Skin epidermis (tissue), 12 donors: Measurements from ENCODE around the gene REC114.
"Not testable (repeated sequence)": the region's sequence is repeated elsewhere in the genome, so short reads cannot be mapped to it uniquely, and the experiment has no call there.

Experiments
- H3K27ac ChIP-seq, 21 experiments: fragments of 200-600 bp; sonication (generic) in 11 of 21; one replicate each; pipeline ENCODE4 v1.5.0; 2020; ENCODE audit warnings: mild to moderate bottlenecking in 3 of 21, inconsistent platforms in 2 of 21, moderate library complexity in 2 of 21
- H3K4me3 ChIP-seq, 7 experiments: fragments of 200-600 bp; sonication (generic) in 2 of 7; one replicate each; pipeline ENCODE4 v1.5.0; 2020; ENCODE audit warnings: inconsistent platforms in 2 of 7, mild to moderate bottlenecking in 2 of 7, moderate library complexity in 1 of 7

The REC114 gene

DNA sequence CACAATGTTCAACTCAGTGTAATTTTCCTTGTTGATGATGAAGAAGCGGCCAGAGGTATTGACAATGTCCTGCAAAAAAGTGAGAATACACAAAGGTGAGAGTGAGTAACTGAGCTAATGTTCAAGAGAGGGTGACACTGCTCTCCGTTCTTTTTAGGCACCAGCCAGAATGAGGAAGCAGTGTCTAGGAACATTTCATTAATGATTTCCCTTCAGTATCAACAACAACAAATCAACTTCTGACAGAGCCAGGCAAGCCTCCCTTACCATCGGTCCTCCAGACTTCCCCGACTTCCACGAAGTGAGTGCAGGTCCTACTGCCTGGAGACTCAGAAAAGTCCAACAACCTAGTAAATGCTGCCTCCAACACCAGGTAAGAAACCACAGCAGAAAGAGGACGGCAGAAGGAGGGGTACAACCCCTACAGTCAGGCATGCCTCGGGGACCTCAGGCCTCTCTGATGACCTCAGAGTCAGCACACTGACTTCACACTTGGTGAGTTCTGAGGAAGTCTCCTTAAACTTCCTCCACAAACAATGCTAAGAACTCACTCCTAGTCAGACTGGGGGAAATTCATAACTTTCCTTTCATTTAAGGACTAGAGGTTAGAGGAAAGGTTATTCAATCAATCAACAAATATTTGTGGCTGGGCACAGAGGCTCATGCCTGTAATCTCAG is 127.5 kb downstream of the REC114 start:
- Histone ChIP-seq H3K27ac (no peak overlapping the region), H3K4me3 (no peak overlapping the region)

DNA sequence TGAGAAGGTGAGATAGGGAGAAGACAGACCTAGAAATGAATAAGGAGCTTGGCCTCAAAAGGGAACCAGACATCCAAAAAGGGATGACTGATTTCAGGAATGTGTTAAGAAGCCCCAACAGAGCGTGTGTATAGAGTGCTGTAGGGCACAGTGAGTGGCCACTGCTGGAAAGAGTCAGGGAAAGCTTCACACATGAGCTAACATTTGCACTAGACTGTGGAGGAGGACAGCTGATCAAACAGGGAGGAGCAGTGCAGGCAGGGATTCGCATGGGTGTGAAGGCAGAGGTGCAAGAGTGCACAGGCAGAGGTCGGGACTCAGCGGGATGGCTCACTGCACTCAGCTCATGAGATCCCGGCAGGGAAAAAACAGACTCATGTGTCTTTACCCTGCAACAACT is 128.4 kb downstream of the REC114 start:
- no peak overlapping the region for H3K27ac ChIP-seq
- H3K4me3 ChIP-seq = no peak overlapping the region

DNA sequence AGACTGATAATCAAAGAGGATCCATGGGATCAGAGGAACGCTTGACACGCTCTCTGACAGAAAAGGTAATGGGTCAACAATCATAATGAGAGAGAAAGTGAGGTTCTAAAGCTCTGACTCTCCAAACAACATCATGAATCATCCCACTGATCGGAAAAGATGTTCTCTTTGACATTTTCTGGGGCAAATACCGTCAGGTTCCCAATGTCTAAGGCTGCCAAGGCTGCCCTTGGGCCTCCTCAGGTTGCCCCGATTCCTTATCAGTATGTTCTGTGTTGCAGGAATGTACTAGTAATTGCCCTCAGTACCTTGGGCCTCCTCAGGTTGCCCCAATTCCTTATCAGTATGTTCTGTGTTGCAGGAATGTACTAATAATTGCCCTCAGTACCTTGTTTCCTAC is 129.3 kb downstream of the REC114 start:
- no peak overlapping the region for H3K4me3 ChIP-seq

DNA sequence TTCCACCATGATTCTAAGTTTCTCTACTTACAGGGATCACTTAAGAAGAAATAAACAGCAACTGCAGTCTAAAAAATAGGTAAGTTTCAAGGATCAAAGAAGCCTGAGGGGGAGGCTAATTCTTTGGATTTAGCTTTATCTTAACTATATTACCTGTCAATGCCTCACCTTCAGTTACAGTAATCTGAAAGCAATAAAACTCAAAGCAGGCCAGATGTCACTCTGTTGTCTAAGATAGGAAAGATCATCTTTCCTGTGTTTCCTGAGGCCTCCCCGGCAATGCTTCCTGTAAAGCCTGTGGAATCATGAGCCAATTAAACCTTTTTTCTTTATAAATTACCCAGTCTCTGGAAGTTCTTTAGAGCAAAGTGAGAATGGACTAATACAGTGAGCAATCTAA is 130.1 kb downstream of the REC114 start:
- Histone ChIP-seq H3K27ac (peak overlapping the region in 4 of 21 experiments; percentile 8 to 63 (median 35)), H3K4me3 (no peak overlapping the region)

More for the DNA sequence above, 129.3 kb downstream of the REC114 start:
- H3K27ac ChIP-seq = no peak overlapping the region

DNA sequence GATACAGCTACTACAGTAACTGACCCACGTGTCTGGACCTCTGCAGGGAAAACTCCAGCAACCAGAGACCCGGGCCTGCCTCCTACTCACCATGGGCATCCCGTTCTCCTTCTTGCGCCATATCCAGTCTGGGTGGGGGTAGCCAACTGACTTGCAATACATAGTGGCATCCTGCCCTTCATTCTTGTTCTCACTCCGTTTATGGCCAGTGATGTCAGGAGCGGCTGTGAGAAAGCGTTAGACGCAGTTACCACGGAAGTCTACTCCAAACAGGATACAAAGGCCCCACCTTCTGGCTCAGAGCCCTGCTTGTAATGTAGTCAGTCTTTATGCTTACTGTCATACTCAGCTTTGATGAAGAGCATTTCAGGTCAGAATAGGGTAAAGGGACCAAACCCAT is 130.6 kb downstream of the REC114 start:
- H3K4me3 ChIP-seq = no peak overlapping the region
- peak overlapping the region in 5 of 21 experiments; percentile 1 to 63 (median 10) for H3K27ac ChIP-seq

DNA sequence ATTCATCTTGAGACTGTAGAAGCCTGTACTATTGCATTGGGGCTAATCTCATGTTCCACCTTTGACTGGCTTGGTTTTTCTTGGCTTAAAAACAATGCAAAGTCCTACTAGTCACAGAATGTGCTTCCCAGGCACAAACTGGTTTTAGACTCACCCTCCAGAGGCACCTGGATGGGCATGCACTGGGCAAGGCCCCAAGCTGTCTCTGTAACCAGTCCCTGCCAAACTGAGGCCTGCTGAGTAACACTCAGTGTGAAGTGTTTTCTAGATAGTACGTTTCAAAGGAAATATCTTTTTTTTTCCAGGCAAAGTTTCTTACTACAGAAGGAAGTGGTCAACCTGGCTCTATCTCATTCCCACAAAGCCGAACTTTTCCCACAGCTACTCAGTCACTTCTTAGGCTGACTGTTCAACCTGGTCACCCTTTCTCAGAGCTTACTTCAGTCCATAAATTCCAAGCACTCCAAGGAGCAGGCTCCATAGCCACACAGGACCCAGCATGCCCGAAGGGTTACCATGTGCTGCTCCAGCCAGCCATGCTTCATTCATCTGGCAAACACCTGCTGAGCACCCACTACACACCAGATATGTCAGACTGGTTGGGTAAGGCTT is 132.8 kb downstream of the REC114 start:
- Histone ChIP-seq H3K4me3 (no peak overlapping the region), H3K27ac (peak overlapping the region in 16 of 21 experiments; percentile 1 to 74 (median 49))

DNA sequence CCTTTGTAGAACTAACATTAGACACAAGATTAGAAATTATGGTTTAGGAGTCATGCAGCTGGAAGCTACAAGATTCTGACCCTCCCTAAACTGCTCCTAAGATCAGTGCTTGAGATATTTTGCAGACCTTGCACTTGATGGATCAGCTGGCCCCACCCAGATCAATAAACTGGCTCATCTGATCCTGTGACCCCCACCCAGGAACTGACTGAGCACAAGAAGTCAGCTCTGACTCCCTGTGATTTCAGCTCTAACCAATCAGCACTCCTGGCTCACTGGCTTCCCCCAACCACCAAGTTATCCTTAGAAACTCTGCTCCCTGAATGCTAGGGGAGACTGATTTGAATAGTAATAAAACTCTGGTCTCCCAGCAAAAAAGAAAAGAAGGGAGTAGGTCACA is 134.6 kb downstream of the REC114 start:
- not testable (repeated sequence) for H3K4me3 ChIP-seq

DNA sequence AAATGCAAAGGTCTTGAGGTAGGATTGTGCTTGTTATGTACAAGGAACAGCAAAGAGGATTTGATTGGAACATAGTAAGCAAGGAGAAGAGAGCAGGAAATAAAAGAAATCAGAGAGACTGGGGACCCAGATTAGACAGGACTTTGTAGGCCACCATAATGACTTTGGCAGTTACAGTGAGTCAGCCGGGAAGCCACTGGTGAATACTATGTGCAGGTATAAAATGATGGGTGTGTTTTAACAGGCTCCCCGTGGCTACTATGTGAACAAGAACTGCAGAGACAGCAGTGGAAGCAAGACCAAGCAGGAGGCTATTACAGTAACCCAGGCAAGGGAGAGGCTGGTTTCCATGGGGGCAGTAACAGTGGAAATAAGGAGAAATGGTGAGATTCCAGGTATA is 135.1 kb downstream of the REC114 start:
- H3K4me3 ChIP-seq = no peak overlapping the region
- peak overlapping the region in 5 of 21 experiments; percentile 6 to 57 (median 29) for H3K27ac ChIP-seq

More for the DNA sequence above, 134.6 kb downstream of the REC114 start:
- peak overlapping the region in 4 of 21 experiments; percentile 18 to 57 (median 29) for H3K27ac ChIP-seq

DNA sequence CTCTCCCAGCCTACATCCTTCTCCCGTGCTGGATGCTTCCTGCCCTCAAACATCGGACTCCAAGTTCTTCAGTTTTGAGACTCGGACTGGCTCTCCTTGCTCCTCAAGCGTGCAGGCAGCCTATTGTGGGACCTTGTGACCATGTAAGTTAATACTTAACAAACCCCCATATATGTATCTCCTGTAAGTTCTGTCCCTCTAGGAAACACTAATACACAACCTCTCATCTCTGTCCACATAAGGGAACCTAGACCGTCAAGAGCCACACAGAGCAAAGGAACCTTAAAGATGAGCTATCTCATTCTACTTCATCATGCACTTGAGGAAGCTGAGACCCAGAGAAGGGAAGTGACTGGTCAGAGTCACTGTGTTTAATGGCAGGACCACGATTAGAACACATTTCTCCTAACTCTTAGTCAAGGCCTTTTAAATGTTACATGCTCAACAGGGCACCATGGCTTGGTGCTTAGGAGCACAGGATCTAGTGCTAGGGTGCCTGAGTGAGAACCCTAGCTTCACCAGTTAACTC is 140.0 kb downstream of the REC114 start:
- Histone ChIP-seq H3K4me3 (no peak overlapping the region), H3K27ac (no peak overlapping the region)

DNA sequence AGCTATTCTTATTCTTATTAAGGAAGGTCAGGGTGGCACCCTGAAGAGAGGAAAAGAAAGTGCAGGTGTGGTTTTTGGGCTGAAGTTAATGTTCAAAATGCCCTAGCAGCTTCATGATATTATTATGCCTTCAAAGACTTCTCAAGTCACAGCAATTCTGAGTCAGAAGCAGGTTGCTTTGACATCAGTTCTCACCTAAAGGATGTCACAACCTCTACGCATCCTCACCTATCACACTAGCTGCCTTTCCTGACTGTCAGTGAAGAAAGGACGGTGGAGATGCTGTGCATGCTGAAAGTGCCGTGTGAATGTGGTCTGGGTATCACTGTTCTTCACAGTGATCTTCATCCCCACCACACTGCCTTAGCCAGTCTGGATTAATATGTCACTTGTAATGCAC is 140.6 kb downstream of the REC114 start:
- no peak overlapping the region for H3K27ac ChIP-seq
- no peak overlapping the region for H3K4me3 ChIP-seq

DNA sequence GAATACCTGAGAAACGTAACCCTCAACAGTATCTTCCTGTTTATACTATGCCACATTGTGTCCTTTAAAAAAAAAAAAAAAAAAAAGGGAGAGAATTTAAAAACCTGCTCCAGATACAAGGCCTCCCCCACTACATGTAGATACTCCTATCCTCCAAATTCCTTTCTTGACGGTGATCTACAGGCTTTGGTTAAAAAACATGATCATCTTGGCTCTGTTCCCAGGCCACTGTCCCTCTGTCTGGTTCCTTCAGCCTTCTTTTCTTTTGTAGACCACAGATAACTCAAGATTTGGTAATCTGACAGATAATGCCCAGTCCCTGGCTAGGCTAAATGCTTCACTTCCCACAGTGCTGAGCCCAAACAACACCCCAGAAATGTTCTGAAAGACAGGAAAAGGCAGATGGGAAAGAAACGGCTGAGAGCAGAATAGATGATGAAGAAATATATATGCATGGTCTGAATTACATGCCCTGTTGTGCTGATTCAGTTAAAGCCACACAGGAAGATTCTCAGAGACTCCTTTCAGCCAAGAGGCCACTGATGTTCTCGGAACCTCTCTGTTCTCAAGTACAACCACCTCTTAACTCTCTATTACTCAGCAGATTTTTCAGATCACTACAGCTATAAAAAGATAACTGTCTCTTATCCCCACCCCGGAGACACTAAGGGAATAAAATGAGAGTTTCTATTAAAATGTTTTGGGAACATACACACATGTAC is 141.9 kb downstream of the REC114 start:
- Histone ChIP-seq H3K4me3 (no peak overlapping the region), H3K27ac (no peak overlapping the region)

DNA sequence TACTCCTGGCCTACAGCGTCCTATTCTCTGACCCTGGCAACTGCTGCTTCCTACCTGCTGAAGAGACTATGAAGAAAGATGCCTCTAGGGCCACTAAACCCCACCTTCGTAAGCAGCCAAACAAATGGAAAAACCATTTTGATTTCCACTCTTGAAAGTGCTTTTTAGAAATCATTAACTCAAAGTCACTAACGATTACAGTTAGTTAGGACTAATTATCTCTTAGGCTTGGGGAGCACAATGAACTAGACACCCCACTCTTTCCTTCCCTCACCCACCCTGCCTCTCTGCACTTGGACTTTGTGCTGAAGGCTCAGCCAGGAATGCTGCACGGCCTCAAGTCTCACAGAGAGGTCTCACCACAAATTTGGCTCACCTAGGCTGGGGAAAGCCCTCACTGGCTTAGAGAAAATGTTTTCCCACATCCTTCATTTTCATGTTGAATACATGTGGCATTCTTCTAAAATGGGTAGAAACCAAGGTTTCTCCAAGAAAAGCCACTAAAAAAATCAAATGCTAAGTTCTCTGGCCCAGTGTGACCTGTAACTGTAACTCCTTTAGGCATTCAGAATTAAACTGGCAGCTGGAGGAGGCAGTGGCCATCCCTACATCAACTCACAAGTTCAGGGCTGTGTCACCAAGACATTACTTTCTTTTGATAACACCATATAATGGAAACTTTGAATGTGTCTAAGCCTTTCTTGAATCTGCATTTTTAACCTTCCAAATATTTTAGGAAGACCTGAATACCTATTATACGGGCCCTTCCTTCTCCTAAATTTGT is 143.1 kb downstream of the REC114 start:
- Histone ChIP-seq H3K4me3 (no peak overlapping the region), H3K27ac (no peak overlapping the region)

DNA sequence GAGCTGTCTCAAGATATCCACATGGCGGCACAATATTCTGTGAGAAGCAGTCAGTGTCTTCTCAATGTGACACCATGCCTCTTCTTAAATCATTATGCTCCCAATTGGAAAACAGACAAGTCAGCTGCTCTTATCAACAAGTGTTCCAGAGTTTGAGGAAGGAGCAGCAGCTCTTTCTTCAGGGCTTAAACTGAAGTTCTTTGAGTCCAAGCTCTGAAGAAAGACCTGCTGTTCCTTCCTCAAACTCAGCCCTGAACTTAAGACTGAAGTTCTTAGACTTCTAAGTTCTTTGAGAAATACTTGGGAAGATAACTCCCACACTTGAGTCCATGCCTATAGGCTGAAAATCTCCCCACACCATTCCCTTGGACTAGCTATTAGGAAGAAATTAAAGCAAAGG is 146.8 kb downstream of the REC114 start:
- H3K4me3 ChIP-seq = no peak overlapping the region
- no peak overlapping the region for H3K27ac ChIP-seq

DNA sequence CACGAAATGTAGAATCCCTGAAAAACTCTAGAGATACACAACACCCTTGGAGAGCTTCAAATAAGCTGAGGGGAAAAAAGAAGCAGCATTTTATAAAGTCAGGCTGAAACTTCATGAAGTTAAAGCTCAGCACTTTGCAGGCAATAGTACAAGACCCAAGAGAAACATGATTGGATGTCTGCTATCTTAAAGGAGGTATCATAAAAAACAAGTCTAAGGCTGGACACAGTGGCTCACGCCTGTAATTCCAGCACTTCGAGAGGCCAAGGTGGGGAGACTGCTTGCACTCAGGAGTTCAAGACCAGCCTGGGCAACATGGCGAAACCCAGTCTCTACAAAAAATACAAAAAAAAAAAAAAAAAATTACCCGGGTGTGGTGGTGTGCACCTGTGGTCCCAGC is 147.3 kb downstream of the REC114 start:
- H3K4me3 ChIP-seq = no peak overlapping the region
- H3K27ac ChIP-seq = no peak overlapping the region

DNA sequence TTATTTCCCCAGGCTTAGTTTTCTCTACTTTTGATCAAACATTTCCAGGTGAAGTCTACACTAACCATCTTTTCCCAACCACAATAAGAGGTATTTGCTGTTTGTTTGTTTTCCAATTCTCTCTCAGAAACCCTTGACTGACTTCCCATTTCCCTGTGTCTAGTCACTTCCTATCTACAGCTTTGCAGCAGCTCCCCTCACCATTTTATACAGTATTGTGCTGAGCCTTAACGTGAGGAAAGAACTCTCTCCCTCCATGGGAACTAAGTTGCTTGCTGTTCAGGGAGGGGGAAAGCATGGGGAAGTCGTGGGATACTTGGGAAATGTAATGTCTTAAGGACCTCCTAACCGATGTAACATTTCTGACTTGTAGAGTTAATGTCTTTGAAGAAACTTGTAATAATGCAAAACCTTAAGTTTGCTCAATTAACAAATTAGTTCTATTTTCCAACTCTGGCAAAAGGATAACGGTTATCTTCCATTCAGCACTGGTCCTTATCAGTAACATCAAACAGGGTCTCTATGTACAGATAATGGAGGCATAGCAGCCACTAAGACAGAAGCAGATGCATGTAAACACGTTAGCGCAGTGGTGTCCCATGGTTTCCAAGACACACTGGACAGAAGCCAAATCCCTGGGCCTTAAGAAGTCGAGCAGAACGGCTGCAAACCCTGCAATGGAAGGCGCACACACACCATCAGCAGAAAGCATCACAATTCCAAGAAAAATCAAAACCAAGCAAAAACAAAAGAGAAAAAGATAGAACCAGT is 150.5 kb downstream of the REC114 start:
- Histone ChIP-seq H3K27ac (no peak overlapping the region), H3K4me3 (no peak overlapping the region)

DNA sequence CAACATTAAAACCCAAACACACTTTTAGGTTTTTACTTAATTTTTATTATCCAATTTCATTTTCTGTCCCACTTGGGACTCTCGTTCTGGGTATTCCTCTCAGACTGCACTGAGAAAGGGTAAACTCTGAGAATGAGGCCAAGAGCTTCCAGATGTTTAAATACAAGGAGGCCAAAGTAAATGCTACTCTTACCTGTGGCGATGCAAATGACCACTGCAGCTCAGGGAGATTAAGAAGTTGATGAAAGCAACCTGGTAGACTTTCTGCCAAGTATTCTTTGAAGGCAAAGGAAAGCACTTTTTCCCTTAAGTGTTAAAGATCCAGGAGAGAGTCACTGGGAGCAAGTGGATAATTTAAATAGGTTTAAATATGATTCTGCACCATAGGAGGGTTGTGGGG is 151.1 kb downstream of the REC114 start:
- no peak overlapping the region for H3K4me3 ChIP-seq
- no peak overlapping the region for H3K27ac ChIP-seq

DNA sequence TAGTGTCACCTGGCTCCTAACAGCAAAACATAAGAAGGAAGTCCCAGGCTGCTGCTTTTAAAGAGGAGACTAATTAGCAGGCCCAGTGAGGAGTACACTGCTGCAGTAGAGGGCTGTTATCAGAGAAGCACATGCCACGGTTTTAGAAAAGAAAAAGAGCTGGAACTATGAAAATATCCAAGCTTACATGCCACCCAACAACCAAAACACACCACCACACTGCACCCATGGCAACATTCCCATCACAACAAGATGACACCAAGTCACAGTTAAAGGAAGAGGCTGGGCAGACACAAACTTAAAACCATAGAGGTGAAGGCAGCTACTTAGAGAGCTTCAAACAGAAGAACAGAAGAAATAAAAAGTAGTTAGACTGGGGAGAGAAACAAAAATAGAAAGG is 153.2 kb downstream of the REC114 start:
- H3K27ac ChIP-seq = peak overlapping the region in 1 of 21 experiments; percentile 25

DNA sequence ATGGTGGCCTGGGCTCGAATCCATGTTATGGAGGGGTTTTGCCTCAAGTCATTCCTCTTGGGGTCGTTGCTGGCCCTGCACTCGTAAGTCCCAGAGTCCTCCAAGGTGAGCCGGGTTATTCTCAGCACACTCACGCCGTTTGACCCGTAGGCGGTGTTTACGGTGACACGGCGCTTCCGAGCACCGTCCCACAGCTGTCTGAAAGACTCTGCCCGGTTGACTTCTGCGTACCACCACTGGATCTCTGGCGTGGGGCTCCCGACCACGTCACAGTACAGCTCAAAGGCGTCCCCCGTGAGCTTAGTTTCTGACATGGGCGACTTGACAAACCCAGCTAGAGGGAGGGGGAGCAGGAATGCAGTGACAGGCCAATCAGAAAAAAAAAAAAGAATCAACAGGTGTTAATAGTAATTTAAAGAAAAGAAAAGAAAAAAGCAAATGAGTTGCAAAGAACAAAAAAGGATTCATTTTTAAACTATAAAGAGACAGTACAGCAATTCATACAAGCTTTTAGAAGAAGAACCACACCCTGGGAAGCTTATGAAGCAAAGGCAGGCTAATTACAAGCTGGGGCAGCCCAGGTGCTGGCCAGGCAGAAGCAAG is 154.2 kb downstream of the REC114 start:
- no peak overlapping the region for H3K4me3 ChIP-seq
- peak overlapping the region in 3 of 21 experiments; percentile 9 to 44 (median 25) for H3K27ac ChIP-seq

More for the DNA sequence above, 153.2 kb downstream of the REC114 start:
- no peak overlapping the region for H3K4me3 ChIP-seq
